PC-3 (cell line): ENCODE measurements around the gene FOSL1. TPM values are rescaled to one million over a fixed set of nuclear protein-coding genes. Genes with fewer than 3 reads are reported as not detected.

ENCODE experiments used
- ATAC-seq: fragments of 200-7000 bp; cut with Tn5 transposase; 2 replicates; pipeline ENCODE4 v1.9.1; 2020; ENCODE audit warnings: mild to moderate bottlenecking, moderate library complexity
- BruUV-seq: library from RNA; stranded (reverse); fragments of 400-500 nt; replicated peaks from 2 replicates; lab custom pipeline; 2021; lab: Mats Ljungman, UMichigan
- CTCF ChIA-PET: fragments of 300-600 bp; sonication (Branson Sonifier 250); formaldehyde crosslinking; loops from one replicate; lab custom pipeline; 2022; ENCODE audit warnings: antibody characterized with exemption; lab: Charles Lee
- POLR2A ChIA-PET: fragments of 300-600 bp; sonication (Branson Sonifier 250); formaldehyde crosslinking; loops from one replicate; lab custom pipeline; 2022; ENCODE audit warnings: antibody characterized with exemption; ENCODE audit not compliant: unreplicated experiment; lab: Charles Lee
- DNase-seq: peaks from one replicate; pipeline ENCODE4 v3.0.0-alpha.2; 2015
- H2AFZ ChIP-seq: fragments of 300-600 bp; sonication (generic); 2 replicates; pipeline ENCODE4 v1.6.0; 2016; ENCODE audit warnings: antibody characterized with exemption, low read length
- H3F3A ChIP-seq: fragments of 300-600 bp; sonication (generic); one replicate; pipeline ENCODE4 v1.6.0; 2017; ENCODE audit warnings: antibody characterized with exemption, low read length, control low read depth, mild to moderate bottlenecking; ENCODE audit not compliant: unreplicated experiment
- H3K27ac ChIP-seq: fragments of 300-600 bp; sonication (generic); 2 replicates; pipeline ENCODE4 v1.5.1; 2016; ENCODE audit warnings: mild to moderate bottlenecking, low read length
- H3K27me3 ChIP-seq: fragments of 300-600 bp; sonication (generic); 2 replicates; pipeline ENCODE4 v1.6.1; 2016; ENCODE audit warnings: low read length, mixed read lengths
- H3K36me3 ChIP-seq: fragments of 300-600 bp; sonication (generic); 2 replicates; pipeline ENCODE4 v1.6.1; 2016; ENCODE audit warnings: low read depth, mixed run types, low read length, mixed read lengths
- H3K4me1 ChIP-seq: fragments of 300-600 bp; sonication (generic); 2 replicates; pipeline ENCODE4 v1.5.1; 2016; ENCODE audit warnings: low read length; ENCODE audit not compliant: insufficient read depth
- H3K4me2 ChIP-seq: fragments of 300-600 bp; sonication (generic); 2 replicates; pipeline ENCODE4 v1.6.0; 2016; ENCODE audit warnings: low read length
- H3K4me3 ChIP-seq: fragments of 300-600 bp; sonication (generic); 2 replicates; pipeline ENCODE4 v1.5.1; 2016; ENCODE audit warnings: mild to moderate bottlenecking, low read length, mixed read lengths
- H3K79me2 ChIP-seq: fragments of 300-600 bp; sonication (generic); 2 replicates; pipeline ENCODE4 v1.6.1; 2017; ENCODE audit warnings: low read length, mixed read lengths
- H3K9ac ChIP-seq: fragments of 300-600 bp; sonication (generic); 2 replicates; pipeline ENCODE4 v1.6.0; 2016; ENCODE audit warnings: mild to moderate bottlenecking, low read length
- H3K9me2 ChIP-seq: fragments of 300-600 bp; sonication (generic); replicated peaks from 2 replicates; pipeline ENCODE4 v1.6.1; 2016; ENCODE audit warnings: mixed run types, low read length, mixed read lengths
- H3K9me3 ChIP-seq: fragments of 300-600 bp; sonication (generic); 2 replicates; pipeline ENCODE4 v1.6.1; 2016; ENCODE audit warnings: low read length, mixed read lengths
- H4K20me1 ChIP-seq: fragments of 300-600 bp; sonication (generic); 2 replicates; pipeline ENCODE4 v1.6.1; 2016; ENCODE audit warnings: low read length, mixed read lengths
- EZH2 ChIP-seq: fragments of 300-600 bp; sonication (generic); IDR thresholded peaks from one replicate; pipeline ENCODE4 v1.6.1; 2017; ENCODE audit warnings: antibody characterized with exemption, mild to moderate bottlenecking, low read length; ENCODE audit not compliant: unreplicated experiment
- EZH2phosphoT487 ChIP-seq: fragments of 300-600 bp; sonication (generic); IDR thresholded peaks from 2 replicates; pipeline ENCODE4 v1.6.1; 2018; ENCODE audit warnings: mild to moderate bottlenecking, antibody characterized with exemption, low read length, borderline replicate concordance
- intact Hi-C: fragments of 100-400 bp; cut with micrococcal nuclease; formaldehyde crosslinking; loops from 2 replicates; pipeline ENCODE4 v1.9.0; 2023
- total RNA-seq: library from RNA; depleted of rRNA; stranded (reverse); fragments of >200 nt; gene quantifications from 2 replicates; pipeline ENCODE4 v1.2.3, GENCODE V29; 2014
- TF ChIP-seq, protein P1 (sequence below): fragments of 300-600 bp; sonication (generic); conservative IDR thresholded peaks from 2 replicates; pipeline ENCODE4 v1.5.1; 2017; ENCODE audit warnings: antibody characterized with exemption, low read depth, mild to moderate bottlenecking, low read length

Gene FOSL1
- total RNA-seq, 1 experiment from 2014 or later = 656 TPM

DNA sequence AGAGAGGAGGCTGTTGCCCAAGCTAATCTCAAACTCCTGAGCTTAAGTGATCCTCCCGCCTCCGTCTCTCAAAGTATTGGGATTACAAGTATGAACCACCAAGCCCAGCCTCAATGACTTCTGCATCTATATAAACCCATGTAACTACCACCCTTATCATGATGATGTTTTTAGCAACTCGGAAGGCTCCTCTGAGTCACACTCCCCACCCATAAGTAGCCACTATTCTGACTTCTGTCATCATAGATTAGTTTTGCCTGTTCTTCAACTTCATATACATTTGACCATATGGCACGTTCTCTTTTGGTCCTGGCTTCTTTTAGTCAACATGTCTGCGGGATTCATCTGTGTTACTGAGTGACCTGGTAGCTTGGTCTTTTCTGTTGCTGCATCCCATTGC, 6.4 kb upstream of the FOSL1 start:
- Histone ChIP-seq H3K79me2 (peaks cover 55% of the 10 kb centered on the region), H3K4me1 (peaks cover 65% of the 10 kb centered on the region), H3K4me3 (no peak overlapping the region), H3K9ac (no peak overlapping the region), H3K36me3 (no peaks in the 10 kb centered on the region), H4K20me1 (no peaks in the 10 kb centered on the region), H2AFZ (no peak overlapping the region), H3K4me2 (peak overlapping the region; percentile 9; the same call in 1 of the 2 replicates), H3K27me3 (no peaks in the 10 kb centered on the region), H3K9me2 (no peaks in the 10 kb centered on the region), H3K27ac (no peak overlapping the region), H3K9me3 (no peaks in the 10 kb centered on the region), H3F3A (no peaks in the 10 kb centered on the region)
- DNase-seq (peak; percentile 54), ATAC-seq (no peak)
- no TSS peak for BruUV-seq
- POLR2A ChIA-PET = no interaction called here
- TF ChIP-seq, protein P1, sequence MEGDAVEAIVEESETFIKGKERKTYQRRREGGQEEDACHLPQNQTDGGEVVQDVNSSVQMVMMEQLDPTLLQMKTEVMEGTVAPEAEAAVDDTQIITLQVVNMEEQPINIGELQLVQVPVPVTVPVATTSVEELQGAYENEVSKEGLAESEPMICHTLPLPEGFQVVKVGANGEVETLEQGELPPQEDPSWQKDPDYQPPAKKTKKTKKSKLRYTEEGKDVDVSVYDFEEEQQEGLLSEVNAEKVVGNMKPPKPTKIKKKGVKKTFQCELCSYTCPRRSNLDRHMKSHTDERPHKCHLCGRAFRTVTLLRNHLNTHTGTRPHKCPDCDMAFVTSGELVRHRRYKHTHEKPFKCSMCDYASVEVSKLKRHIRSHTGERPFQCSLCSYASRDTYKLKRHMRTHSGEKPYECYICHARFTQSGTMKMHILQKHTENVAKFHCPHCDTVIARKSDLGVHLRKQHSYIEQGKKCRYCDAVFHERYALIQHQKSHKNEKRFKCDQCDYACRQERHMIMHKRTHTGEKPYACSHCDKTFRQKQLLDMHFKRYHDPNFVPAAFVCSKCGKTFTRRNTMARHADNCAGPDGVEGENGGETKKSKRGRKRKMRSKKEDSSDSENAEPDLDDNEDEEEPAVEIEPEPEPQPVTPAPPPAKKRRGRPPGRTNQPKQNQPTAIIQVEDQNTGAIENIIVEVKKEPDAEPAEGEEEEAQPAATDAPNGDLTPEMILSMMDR = no peak
- no peak for TF ChIP-seq EZH2
- TF ChIP-seq EZH2phosphoT487 = no peak
- CTCF ChIA-PET = interaction anchor here (0.6 kb wide), 1 partner anchor 18 kb away, joined by 4 read pairs; the partner anchor contains the start of gene FIBP
- intact Hi-C loops = no loop called here

DNA sequence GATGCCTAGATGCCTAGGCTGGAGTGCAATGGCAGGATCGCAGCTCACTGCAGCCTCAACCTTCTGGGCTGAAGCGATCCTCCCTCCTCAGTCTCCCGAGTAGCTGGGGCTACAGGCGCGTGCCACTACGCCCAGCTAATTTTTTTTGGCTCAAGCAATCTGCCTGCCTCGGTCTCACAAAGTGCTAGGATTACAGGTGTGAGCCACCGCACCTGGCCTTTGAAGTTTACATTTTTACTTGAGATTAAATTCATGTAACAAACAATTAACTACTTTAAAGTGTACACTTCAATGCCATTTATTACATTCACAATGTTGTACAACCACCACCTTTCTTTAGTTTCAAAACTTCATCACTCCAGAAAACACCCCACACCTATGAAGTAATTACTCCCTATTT, 3.5 kb upstream of the FOSL1 start:
- Histone ChIP-seq H3K4me3 (no peak overlapping the region), H3K27ac (peak overlapping the region; percentile 87), H3K4me1 (peaks cover 48% of the 10 kb centered on the region), H3K9me2 (no peaks in the 10 kb centered on the region), H3K27me3 (no peaks in the 10 kb centered on the region), H4K20me1 (peaks cover 11% of the 10 kb centered on the region), H3K9me3 (no peaks in the 10 kb centered on the region), H3K36me3 (peaks cover 12% of the 10 kb centered on the region), H3K9ac (peak overlapping the region; percentile 28), H2AFZ (no peak overlapping the region), H3F3A (peaks cover 4% of the 10 kb centered on the region), H3K4me2 (peak overlapping the region; percentile 62), H3K79me2 (peaks cover 63% of the 10 kb centered on the region)
- TF ChIP-seq EZH2 = no peak
- DNase-seq (no peak), ATAC-seq (no peak)
- POLR2A ChIA-PET = interaction anchor here (1.0 kb wide), 1 partner anchor 12 kb away, joined by 3 read pairs; no protein-coding TSS in a partner anchor
- intact Hi-C loops = no loop called here
- CTCF ChIA-PET = interaction anchor here (1.3 kb wide), 1 partner anchor 15 kb away, joined by 17 read pairs; the partner anchor contains the start of gene FIBP
- BruUV-seq = no TSS peak

DNA sequence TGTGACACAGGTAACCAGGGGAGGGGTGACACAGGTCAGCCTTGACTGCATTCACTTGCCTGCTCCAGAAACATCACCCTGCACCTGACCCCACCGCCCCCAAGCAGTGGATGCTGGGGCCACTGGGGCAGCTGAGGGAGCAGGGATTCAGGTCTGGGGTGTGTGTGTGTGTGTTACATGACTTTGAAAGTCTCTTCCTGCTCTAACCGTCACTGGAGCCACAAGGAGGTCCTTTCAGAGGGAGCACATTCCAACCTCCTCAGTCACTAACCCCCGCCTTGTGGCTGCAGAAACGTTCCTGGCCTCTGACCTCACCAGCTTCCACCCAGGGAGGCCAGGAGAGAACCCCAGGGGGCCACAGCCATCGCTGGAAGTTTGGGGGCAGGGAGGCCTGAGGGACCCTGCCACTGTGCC, 2.9 kb upstream of the FOSL1 start:
- no TSS peak for BruUV-seq
- intact Hi-C loops = no loop called here
- Histone ChIP-seq H3K4me1 (peaks cover 45% of the 10 kb centered on the region), H3K27ac (peak overlapping the region; percentile 87), H4K20me1 (peaks cover 17% of the 10 kb centered on the region), H3K4me3 (no peak overlapping the region), H3K9me3 (no peaks in the 10 kb centered on the region), H3K79me2 (peaks cover 65% of the 10 kb centered on the region), H3K4me2 (peak overlapping the region; percentile 62), H3K9ac (peak overlapping the region; percentile 28), H3K27me3 (no peaks in the 10 kb centered on the region), H3K36me3 (peaks cover 18% of the 10 kb centered on the region), H2AFZ (no peak overlapping the region), H3K9me2 (no peaks in the 10 kb centered on the region), H3F3A (peaks cover 6% of the 10 kb centered on the region)
- ChIA-PET CTCF (interaction anchor here (1.3 kb wide), 1 partner anchor 15 kb away, joined by 17 read pairs; the partner anchor contains the start of gene FIBP), POLR2A (interaction anchor here (0.6 to 1.0 kb wide), 4 partner anchors 9 to 13 kb away, joined by 3 to 5 read pairs (median 3); no protein-coding TSS in a partner anchor)
- DNase-seq = peak; percentile 96
- ATAC-seq = peak; percentile 50
- TF ChIP-seq, protein P1 = no peak
- no peak for TF ChIP-seq EZH2
- no peak for TF ChIP-seq EZH2phosphoT487
